OCI-LY3 (cell line): ENCODE results near the gene TRIM66.

Experiments
- CTCF ChIP-seq: fragments of 200-600, 300-600 bp; sonication (generic); IDR thresholded peaks from 2 replicates; pipeline ENCODE4 v1.5.1; 2014; ENCODE audit warnings: antibody characterized with exemption, low read length, low read depth
- EZH2phosphoT487 ChIP-seq: fragments of 200-600 bp; shearing (Covaris generic); IDR thresholded peaks from 2 replicates; pipeline ENCODE4 v1.6.1; 2018; ENCODE audit warnings: antibody characterized with exemption, mixed run types, low read depth

- no peak for TF ChIP-seq CTCF
- no peak for TF ChIP-seq EZH2phosphoT487
Measured at GRCh38 chr11:8598506-8598905, 84.0 kb downstream of the TRIM66 start.
